HG03139 (cell line): Measurements from ENCODE around the gene OTOG.

Experiments
- ATAC-seq: cut with Tn5 transposase; IDR thresholded peaks from one replicate; pipeline ENCODE4 v1.9.1; 2021; ENCODE audit not compliant: unreplicated experiment

Gene OTOG

GRCh38 chr11:17602105-17603001 lies 55.3 kb downstream of the OTOG start:
- no peak for ATAC-seq

- ATAC-seq, result no peak
These were observed 56.2 kb downstream of the OTOG start for GRCh38 chr11:17603056-17603825.

GRCh38 chr11:17604201-17604914 lies 57.3 kb downstream of the OTOG start:
- no peak for ATAC-seq

- ATAC-seq, result no peak
These were observed 57.8 kb downstream of the OTOG start for GRCh38 chr11:17604915-17605233.

GRCh38 chr11:17605651-17606122 lies 58.6 kb downstream of the OTOG start:
- no peak for ATAC-seq

- no peak for ATAC-seq
These were observed 59.4 kb downstream of the OTOG start for GRCh38 chr11:17606233-17607082.

- ATAC-seq, result no peak
These were observed 60.0 kb downstream of the OTOG start for GRCh38 chr11:17607083-17607429.

GRCh38 chr11:17607591-17608570 lies 60.8 kb downstream of the OTOG start:
- ATAC-seq, result no peak

- no peak for ATAC-seq
These were observed 61.8 kb downstream of the OTOG start for GRCh38 chr11:17608821-17609220.

GRCh38 chr11:17609291-17610084 lies 62.4 kb downstream of the OTOG start:
- ATAC-seq, result no peak

GRCh38 chr11:17610085-17610894 lies 63.2 kb downstream of the OTOG start:
- ATAC-seq, result no peak

GRCh38 chr11:17611049-17611448 lies 64.0 kb downstream of the OTOG start:
- no peak for ATAC-seq

GRCh38 chr11:17611503-17612220 lies 64.6 kb downstream of the OTOG start:
- no peak for ATAC-seq

- no peak for ATAC-seq
These were observed 65.4 kb downstream of the OTOG start for GRCh38 chr11:17612221-17613188.

- no peak for ATAC-seq
These were observed 66.4 kb downstream of the OTOG start for GRCh38 chr11:17613428-17613962.

- ATAC-seq, result no peak
These were observed 66.9 kb downstream of the OTOG start for GRCh38 chr11:17613983-17614382.
